ENCODE results near the gene SIGLEC10. TPM values are rescaled to one million over a fixed set of nuclear protein-coding genes. Genes with fewer than 3 reads are reported as not detected.

Gene SIGLEC10
- total and polyA plus RNA-seq, 9 of the 15 experiments (the other 6 are each of a cell fraction or from before 2014, with no cell fraction given), result 0.10 to 1.8 (median 0.82) TPM

- TF ChIP-seq, protein P1, sequence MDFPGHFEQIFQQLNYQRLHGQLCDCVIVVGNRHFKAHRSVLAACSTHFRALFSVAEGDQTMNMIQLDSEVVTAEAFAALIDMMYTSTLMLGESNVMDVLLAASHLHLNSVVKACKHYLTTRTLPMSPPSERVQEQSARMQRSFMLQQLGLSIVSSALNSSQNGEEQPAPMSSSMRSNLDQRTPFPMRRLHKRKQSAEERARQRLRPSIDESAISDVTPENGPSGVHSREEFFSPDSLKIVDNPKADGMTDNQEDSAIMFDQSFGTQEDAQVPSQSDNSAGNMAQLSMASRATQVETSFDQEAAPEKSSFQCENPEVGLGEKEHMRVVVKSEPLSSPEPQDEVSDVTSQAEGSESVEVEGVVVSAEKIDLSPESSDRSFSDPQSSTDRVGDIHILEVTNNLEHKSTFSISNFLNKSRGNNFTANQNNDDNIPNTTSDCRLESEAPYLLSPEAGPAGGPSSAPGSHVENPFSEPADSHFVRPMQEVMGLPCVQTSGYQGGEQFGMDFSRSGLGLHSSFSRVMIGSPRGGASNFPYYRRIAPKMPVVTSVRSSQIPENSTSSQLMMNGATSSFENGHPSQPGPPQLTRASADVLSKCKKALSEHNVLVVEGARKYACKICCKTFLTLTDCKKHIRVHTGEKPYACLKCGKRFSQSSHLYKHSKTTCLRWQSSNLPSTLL (IDR thresholded peaks at IDR 0.05), result peak; percentile 78
- TF ChIP-seq ZNF184 (CRISPR knock-in tag; IDR thresholded peaks at IDR 0.05) (no peak), PHF21A (IDR thresholded peaks at IDR 0.05; ENCODE audit: borderline replicate concordance, low read depth) (no peak), MTA2 (IDR thresholded peaks at IDR 0.05; ENCODE audit: low read depth) (0 out of 2 replicates have a peak, but pooled peaks have one; percentile 31), SOX6 (IDR thresholded peaks at IDR 0.05) (no peak), MXI1 (IDR thresholded peaks at IDR 0.05; ENCODE audit: low read depth, low read length) (no peak), TBL1XR1 (IDR thresholded peaks at IDR 0.05; ENCODE audit: low read length in 2 of 2) (0 out of 4 replicates have a peak, but pooled peaks of 1 of the 2 experiments have one; percentile 11), DIDO1 (tag; IDR thresholded peaks at IDR 0.05; ENCODE audit: low read depth) (no peak), RAD21 (CRISPR knock-in tag; conservative IDR thresholded peaks at IDR 0.05 in 1 of 2, IDR thresholded peaks at IDR 0.05 in 1 of 2) (no peak), SAFB2 (IDR thresholded peaks at IDR 0.05; ENCODE audit: borderline replicate concordance, low read depth, low read length, severe bottlenecking) (no peak), DACH1 (IDR thresholded peaks at IDR 0.05; ENCODE audit: partially characterized antibody) (no peak), RBM39 (optimal IDR thresholded peaks at IDR 0.05; ENCODE audit: low read depth, low read length) (peak; percentile 27), ETV6 (IDR thresholded peaks at IDR 0.05; ENCODE audit: borderline replicate concordance in 1 of 2, low read depth in 2 of 2, low read length in 1 of 2) (no peak), ETV6 (CRISPR knock-in tag; IDR thresholded peaks at IDR 0.05; ENCODE audit: borderline replicate concordance) (no peak), ZNF140 (CRISPR knock-in tag; IDR thresholded peaks at IDR 0.05) (no peak), ZNF717 (CRISPR knock-in tag; IDR thresholded peaks at IDR 0.05) (no peak), HEY1 (CRISPR knock-in tag; IDR thresholded peaks at IDR 0.05; ENCODE audit: borderline replicate concordance) (no peak)
- TF ChIP-seq, protein P2, sequence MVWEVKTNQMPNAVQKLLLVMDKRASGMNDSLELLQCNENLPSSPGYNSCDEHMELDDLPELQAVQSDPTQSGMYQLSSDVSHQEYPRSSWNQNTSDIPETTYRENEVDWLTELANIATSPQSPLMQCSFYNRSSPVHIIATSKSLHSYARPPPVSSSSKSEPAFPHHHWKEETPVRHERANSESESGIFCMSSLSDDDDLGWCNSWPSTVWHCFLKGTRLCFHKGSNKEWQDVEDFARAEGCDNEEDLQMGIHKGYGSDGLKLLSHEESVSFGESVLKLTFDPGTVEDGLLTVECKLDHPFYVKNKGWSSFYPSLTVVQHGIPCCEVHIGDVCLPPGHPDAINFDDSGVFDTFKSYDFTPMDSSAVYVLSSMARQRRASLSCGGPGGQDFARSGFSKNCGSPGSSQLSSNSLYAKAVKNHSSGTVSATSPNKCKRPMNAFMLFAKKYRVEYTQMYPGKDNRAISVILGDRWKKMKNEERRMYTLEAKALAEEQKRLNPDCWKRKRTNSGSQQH (CRISPR knock-in tag; IDR thresholded peaks at IDR 0.05), result peak; percentile 63; the same call in 1 of the 2 replicates
- TF ChIP-seq, protein P3, sequence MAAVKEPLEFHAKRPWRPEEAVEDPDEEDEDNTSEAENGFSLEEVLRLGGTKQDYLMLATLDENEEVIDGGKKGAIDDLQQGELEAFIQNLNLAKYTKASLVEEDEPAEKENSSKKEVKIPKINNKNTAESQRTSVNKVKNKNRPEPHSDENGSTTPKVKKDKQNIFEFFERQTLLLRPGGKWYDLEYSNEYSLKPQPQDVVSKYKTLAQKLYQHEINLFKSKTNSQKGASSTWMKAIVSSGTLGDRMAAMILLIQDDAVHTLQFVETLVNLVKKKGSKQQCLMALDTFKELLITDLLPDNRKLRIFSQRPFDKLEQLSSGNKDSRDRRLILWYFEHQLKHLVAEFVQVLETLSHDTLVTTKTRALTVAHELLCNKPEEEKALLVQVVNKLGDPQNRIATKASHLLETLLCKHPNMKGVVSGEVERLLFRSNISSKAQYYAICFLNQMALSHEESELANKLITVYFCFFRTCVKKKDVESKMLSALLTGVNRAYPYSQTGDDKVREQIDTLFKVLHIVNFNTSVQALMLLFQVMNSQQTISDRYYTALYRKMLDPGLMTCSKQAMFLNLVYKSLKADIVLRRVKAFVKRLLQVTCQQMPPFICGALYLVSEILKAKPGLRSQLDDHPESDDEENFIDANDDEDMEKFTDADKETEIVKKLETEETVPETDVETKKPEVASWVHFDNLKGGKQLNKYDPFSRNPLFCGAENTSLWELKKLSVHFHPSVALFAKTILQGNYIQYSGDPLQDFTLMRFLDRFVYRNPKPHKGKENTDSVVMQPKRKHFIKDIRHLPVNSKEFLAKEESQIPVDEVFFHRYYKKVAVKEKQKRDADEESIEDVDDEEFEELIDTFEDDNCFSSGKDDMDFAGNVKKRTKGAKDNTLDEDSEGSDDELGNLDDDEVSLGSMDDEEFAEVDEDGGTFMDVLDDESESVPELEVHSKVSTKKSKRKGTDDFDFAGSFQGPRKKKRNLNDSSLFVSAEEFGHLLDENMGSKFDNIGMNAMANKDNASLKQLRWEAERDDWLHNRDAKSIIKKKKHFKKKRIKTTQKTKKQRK (IDR thresholded peaks at IDR 0.05; ENCODE audit: borderline replicate concordance, low read depth, low read length), result no peak
Observed at GRCh38 chr19:51366389-51367254, 50.8 kb downstream of the SIGLEC10 start (continued).

Data from K562 (cell line).